Measurements from ENCODE around the gene SHMT2. TPM values are rescaled to one million over a fixed set of nuclear protein-coding genes. Genes with fewer than 3 reads are reported as not detected.
A peak's percentile ranks its signal among the peaks of the same experiment; 100 is the strongest.

The SHMT2 gene
- total and polyA plus RNA-seq, 2 of the 13 experiments (the other 11 are each of a cell fraction or from before 2014, with no cell fraction given): 181 to 393 TPM

DNA sequence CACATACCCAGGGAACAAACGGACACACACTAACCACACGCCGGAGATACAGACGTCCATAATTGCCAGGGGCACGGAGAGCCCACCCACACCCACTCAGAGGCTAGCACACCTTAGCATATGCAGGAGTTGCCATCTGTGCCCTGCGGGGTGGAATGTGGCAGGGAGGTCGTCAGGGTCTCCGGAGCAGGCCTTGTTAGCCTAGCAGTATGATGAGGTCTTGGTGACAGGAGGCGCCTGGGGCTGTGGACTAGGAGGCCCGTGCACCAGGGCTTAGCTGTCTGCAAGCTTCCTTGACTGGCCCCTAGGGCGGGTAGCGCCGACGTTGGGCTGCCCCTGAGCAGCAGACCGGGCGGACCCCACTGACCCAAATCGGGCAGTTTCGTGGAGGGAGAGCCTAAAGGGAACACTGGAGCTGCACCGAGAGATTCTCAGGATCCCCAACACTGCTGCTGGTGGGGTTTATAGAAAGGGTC lies 11.5 kb downstream of the SHMT2 start (continued):
- TF ChIP-seq SMYD3 (CRISPR knock-in tag; IDR thresholded peaks at IDR 0.05): no peak
- no peak for TF ChIP-seq NFIC (IDR thresholded peaks at IDR 0.05; ENCODE audit: low read length)
- no peak for TF ChIP-seq SIN3B (IDR thresholded peaks at IDR 0.05; ENCODE audit: low read length)
- TF ChIP-seq, protein P1, sequence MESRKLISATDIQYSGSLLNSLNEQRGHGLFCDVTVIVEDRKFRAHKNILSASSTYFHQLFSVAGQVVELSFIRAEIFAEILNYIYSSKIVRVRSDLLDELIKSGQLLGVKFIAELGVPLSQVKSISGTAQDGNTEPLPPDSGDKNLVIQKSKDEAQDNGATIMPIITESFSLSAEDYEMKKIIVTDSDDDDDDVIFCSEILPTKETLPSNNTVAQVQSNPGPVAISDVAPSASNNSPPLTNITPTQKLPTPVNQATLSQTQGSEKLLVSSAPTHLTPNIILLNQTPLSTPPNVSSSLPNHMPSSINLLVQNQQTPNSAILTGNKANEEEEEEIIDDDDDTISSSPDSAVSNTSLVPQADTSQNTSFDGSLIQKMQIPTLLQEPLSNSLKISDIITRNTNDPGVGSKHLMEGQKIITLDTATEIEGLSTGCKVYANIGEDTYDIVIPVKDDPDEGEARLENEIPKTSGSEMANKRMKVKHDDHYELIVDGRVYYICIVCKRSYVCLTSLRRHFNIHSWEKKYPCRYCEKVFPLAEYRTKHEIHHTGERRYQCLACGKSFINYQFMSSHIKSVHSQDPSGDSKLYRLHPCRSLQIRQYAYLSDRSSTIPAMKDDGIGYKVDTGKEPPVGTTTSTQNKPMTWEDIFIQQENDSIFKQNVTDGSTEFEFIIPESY (CRISPR knock-in tag; IDR thresholded peaks at IDR 0.05): no peak

DNA sequence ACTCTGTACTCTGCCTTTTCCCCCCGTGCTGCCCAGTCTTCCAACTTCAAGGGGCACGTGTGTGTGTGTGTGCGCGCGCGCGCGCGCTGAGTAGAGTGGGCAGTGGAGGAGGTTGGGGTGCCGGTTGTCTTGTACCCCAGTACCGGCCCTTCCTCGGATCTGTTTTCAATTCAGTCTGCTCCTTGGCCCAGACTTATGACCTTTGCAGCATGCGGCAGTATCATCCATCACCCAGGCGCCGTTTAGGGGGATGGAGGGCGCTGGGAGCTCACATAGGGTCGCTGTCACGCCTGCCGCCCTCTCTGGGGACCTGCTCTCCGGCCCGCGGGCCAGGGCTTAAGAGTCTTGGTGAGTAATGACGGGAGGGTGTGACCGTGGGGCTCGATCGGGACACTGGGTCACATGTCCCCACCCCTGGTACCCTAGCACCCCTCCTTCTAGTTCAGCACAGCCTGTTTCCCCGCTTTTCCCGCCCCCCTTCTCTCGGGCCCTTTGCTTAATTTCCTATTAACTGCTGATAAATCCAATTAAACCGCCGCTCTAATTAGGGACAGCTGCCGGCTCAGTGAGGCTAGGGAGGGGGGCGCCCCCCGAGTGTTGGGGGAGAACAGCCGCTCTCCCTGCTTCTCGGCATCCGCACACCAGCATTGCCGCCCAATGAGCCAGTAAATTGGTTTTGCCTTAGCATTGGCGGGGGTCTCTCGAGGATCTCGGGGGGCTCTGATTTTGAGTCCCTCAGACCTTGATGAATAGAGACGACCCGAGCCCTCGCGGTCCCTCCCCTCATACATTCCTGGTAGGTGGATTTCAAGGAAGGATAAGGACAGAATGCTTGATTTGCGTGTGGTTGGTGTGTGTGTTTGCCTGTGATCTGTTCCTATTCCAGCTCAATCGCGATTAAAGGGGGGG lies 12.1 kb downstream of the SHMT2 start:
- Histone ChIP-seq H3K4me2 (ENCODE audit: low read depth, low read length) (peak overlapping the region; percentile 99; the same call in 1 of the 2 replicates), H3K4me1 (ENCODE audit: insufficient read depth, low read length) (peaks cover 74% of the 10 kb centered on the region), H3K79me2 (ENCODE audit: insufficient read depth, low read length) (no peaks in the 10 kb centered on the region), H2AFZ (ENCODE audit: low read length) (no peak overlapping the region), H3K36me3 (replicated peaks in 1 of 2; ENCODE audit: control insufficient read depth in 1 of 2, insufficient read depth in 2 of 2, low read length in 2 of 2) (no peaks in the 10 kb centered on the region), H3K27ac (ENCODE audit: extremely low read length, insufficient read depth, low read length) (no peak overlapping the region), H3K4me3 (replicated peaks in 1 of 3; ENCODE audit: insufficient read depth in 1 of 3, low read depth in 2 of 3, low read length in 3 of 3) (no peak overlapping the region; a peak in 1 of 6 replicates), H3K9me3 (ENCODE audit: low read length) (no peaks in the 10 kb centered on the region), H3K27me3 (ENCODE audit: control insufficient read depth in 1 of 2, insufficient read depth in 2 of 2, low read length in 2 of 2) (peaks cover 19 to 55% of the 10 kb centered on the region in 2 experiments), H4K20me1 (ENCODE audit: insufficient read depth, low read length) (no peaks in the 10 kb centered on the region; the same call in 1 of the 2 replicates), H3K9ac (ENCODE audit: insufficient read depth, low read depth, low read length) (no peak overlapping the region)
- FAIRE-seq: no peak
- WGBS (ENCODE audit: low lambda C conversion rate): 30% methylated on average over 32 of the region's 48 CpGs
- no peak for ATAC-seq
- DNase-seq (ENCODE audit: low spot score): no peak
- in situ Hi-C loops (cut with HindIII; ENCODE audit: extremely low pct_ligation_motif_present, low pct_unique_long_range_greater_than_20kb) (no loop called here), intact Hi-C loops (cut with micrococcal nuclease; ENCODE audit: unreplicated experiment) (no loop called here)
- POLR2A ChIA-PET: interaction anchor here (1.1 to 8.9 kb wide), 2 partner anchors 11 to 19 kb away, joined by 3 to 116 read pairs; partner anchors contain the start of gene SHMT2
- BruUV-seq (replicated peaks): no TSS peak
- CTCF ChIA-PET (ENCODE audit: low intra/inter-chr PET ratio, low total read pairs): interaction anchor here (1.5 to 11.7 kb wide), 3 partner anchors 15 to 59 kb away, joined by 3 to 308 read pairs (median 87); partner anchors contain the start of genes NXPH4 and SHMT2
- TF ChIP-seq GABPA (IDR thresholded peaks at IDR 0.05; ENCODE audit: low read depth, low read length): no peak
- TF ChIP-seq GABPA (CRISPR knock-in tag; IDR thresholded peaks at IDR 0.05; ENCODE audit: low read depth): no peak
- TF ChIP-seq MBD4 (IDR thresholded peaks at IDR 0.05; ENCODE audit: borderline replicate concordance, low read length): no peak
- no peak for TF ChIP-seq TOPORS (CRISPR knock-in tag; IDR thresholded peaks at IDR 0.05)
- TF ChIP-seq, protein P2, sequence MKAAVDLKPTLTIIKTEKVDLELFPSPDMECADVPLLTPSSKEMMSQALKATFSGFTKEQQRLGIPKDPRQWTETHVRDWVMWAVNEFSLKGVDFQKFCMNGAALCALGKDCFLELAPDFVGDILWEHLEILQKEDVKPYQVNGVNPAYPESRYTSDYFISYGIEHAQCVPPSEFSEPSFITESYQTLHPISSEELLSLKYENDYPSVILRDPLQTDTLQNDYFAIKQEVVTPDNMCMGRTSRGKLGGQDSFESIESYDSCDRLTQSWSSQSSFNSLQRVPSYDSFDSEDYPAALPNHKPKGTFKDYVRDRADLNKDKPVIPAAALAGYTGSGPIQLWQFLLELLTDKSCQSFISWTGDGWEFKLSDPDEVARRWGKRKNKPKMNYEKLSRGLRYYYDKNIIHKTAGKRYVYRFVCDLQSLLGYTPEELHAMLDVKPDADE (CRISPR knock-in tag; IDR thresholded peaks at IDR 0.05): no peak
- TF ChIP-seq, protein P3, sequence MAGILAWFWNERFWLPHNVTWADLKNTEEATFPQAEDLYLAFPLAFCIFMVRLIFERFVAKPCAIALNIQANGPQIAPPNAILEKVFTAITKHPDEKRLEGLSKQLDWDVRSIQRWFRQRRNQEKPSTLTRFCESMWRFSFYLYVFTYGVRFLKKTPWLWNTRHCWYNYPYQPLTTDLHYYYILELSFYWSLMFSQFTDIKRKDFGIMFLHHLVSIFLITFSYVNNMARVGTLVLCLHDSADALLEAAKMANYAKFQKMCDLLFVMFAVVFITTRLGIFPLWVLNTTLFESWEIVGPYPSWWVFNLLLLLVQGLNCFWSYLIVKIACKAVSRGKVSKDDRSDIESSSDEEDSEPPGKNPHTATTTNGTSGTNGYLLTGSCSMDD (CRISPR knock-in tag; IDR thresholded peaks at IDR 0.05): no peak
- no peak for TF ChIP-seq ZNF3 (CRISPR knock-in tag; IDR thresholded peaks at IDR 0.05)
- TF ChIP-seq TP53 (CRISPR knock-in tag; conservative IDR thresholded peaks at IDR 0.05): no peak
- no peak for TF ChIP-seq MLLT10 (CRISPR knock-in tag; IDR thresholded peaks at IDR 0.05)
- TF ChIP-seq, protein P4, sequence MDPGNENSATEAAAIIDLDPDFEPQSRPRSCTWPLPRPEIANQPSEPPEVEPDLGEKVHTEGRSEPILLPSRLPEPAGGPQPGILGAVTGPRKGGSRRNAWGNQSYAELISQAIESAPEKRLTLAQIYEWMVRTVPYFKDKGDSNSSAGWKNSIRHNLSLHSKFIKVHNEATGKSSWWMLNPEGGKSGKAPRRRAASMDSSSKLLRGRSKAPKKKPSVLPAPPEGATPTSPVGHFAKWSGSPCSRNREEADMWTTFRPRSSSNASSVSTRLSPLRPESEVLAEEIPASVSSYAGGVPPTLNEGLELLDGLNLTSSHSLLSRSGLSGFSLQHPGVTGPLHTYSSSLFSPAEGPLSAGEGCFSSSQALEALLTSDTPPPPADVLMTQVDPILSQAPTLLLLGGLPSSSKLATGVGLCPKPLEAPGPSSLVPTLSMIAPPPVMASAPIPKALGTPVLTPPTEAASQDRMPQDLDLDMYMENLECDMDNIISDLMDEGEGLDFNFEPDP (CRISPR knock-in tag; conservative IDR thresholded peaks at IDR 0.05): no peak
- TF ChIP-seq ZSCAN31 (CRISPR knock-in tag; IDR thresholded peaks at IDR 0.05; ENCODE audit: low read depth): no peak
- no peak for TF ChIP-seq ZNF367 (CRISPR knock-in tag; IDR thresholded peaks at IDR 0.05; ENCODE audit: borderline replicate concordance)
- TF ChIP-seq ZNF24 (IDR thresholded peaks at IDR 0.05): no peak
- TF ChIP-seq ZNF496 (CRISPR knock-in tag; IDR thresholded peaks at IDR 0.05; ENCODE audit: insufficient replicate concordance): no peak

Data from HepG2 (cell line).